WTC11 (cell line): ENCODE data around the gene ANGPTL2. TPM values are rescaled to one million over a fixed set of nuclear protein-coding genes. Genes with fewer than 3 reads are reported as not detected.

Experiments
- ATAC-seq: fragments of 200-7000 bp; cut with Tn5 transposase; 2 replicates; pipeline ENCODE4 v1.10.0; 2021; ENCODE audit warnings: mild to moderate bottlenecking, moderate library complexity
- CTCF ChIA-PET: fragments of 300-600 bp; sonication (Branson Sonifier 250); formaldehyde crosslinking; loops from one replicate; lab custom pipeline; 2021; ENCODE audit warnings: antibody characterized with exemption; lab: Charles Lee
- POLR2A ChIA-PET: fragments of 350-600 bp; sonication (Branson Sonifier 250); formaldehyde crosslinking; loops from one replicate; lab custom pipeline; 2021; ENCODE audit warnings: antibody characterized with exemption; lab: Charles Lee
- DNase-seq: peaks from one replicate; pipeline ENCODE4 v3.0.0; 2021; ENCODE audit warnings: low spot score
- H3K27ac Mint-ChIP-seq: 2 replicates; pipeline ENCODE4 v1.8.0; 2021; ENCODE audit warnings: mixed read lengths
- H3K27me3 Mint-ChIP-seq: 2 replicates; pipeline ENCODE4 v1.8.0; 2021; ENCODE audit warnings: low read depth, mild to moderate bottlenecking, moderate library complexity, mixed read lengths
- H3K36me3 Mint-ChIP-seq: 2 replicates; pipeline ENCODE4 v1.8.0; 2021; ENCODE audit warnings: mixed read lengths
- H3K4me1 Mint-ChIP-seq: 2 replicates; pipeline ENCODE4 v1.8.0; 2022; ENCODE audit warnings: mixed read lengths
- H3K4me3 Mint-ChIP-seq: 2 replicates; pipeline ENCODE4 v1.8.0; 2021; ENCODE audit warnings: mild to moderate bottlenecking, moderate library complexity, mixed read lengths
- H3K9me3 Mint-ChIP-seq: 2 replicates; pipeline ENCODE4 v1.8.0; 2021; ENCODE audit warnings: mixed read lengths
- CREM ChIP-seq: sonication (generic); formaldehyde crosslinking; IDR thresholded peaks from 2 replicates; pipeline ENCODE4 v1.8.1; 2022; ENCODE audit warnings: mild to moderate bottlenecking, missing genetic modification reagents, moderate library complexity
- GTF2I ChIP-seq: fragments of 250-450 bp; sonication (Bioruptor Pico); conservative IDR thresholded peaks from 2 replicates; pipeline ENCODE4 v1.4.0; 2021; ENCODE audit warnings: mild to moderate bottlenecking
- HMGA2 ChIP-seq: fragments of 250-450 bp; sonication (Bioruptor Pico); IDR thresholded peaks from 2 replicates; pipeline ENCODE4 v1.4.0; 2021; ENCODE audit warnings: mild to moderate bottlenecking, moderate library complexity
- NR1H2 ChIP-seq: sonication (generic); formaldehyde crosslinking; IDR thresholded peaks from 2 replicates; pipeline ENCODE4 v1.9.0; 2021; ENCODE audit warnings: mild to moderate bottlenecking, moderate library complexity, missing genetic modification reagents
- PRRX2 ChIP-seq: fragments of 250-450 bp; sonication (Bioruptor Pico); IDR thresholded peaks from 2 replicates; pipeline ENCODE4 v1.8.0; 2021; ENCODE audit warnings: mild to moderate bottlenecking
- SMAD4 ChIP-seq: sonication (generic); formaldehyde crosslinking; IDR thresholded peaks from 2 replicates; pipeline ENCODE4 v1.8.0; 2022; ENCODE audit warnings: mild to moderate bottlenecking, missing genetic modification reagents
- ZNF121 ChIP-seq: sonication (generic); formaldehyde crosslinking; IDR thresholded peaks from 2 replicates; pipeline ENCODE4 v1.8.0; 2023; ENCODE audit warnings: missing genetic modification reagents
- ZNF317 ChIP-seq: sonication (generic); formaldehyde crosslinking; IDR thresholded peaks from 2 replicates; pipeline ENCODE4 v1.8.1; 2023; ENCODE audit warnings: low read depth, mild to moderate bottlenecking, moderate library complexity, missing genetic modification reagents, borderline replicate concordance
- ZNF423 ChIP-seq: fragments of 250-450 bp; sonication (Bioruptor Pico); IDR thresholded peaks from 2 replicates; pipeline ENCODE4 v2.1.2; 2022; ENCODE audit warnings: mild to moderate bottlenecking, moderate library complexity
- ZNF671 ChIP-seq: fragments of 250-450 bp; sonication (Bioruptor Pico); IDR thresholded peaks from 2 replicates; pipeline ENCODE4 v1.8.0; 2021; ENCODE audit warnings: mild to moderate bottlenecking
- total RNA-seq: library from RNA; stranded (reverse); gene quantifications from 3 replicates; pipeline ENCODE4 v1.2.3, GENCODE V29; 2021
- TF ChIP-seq, protein P1 (sequence below): fragments of 250-450 bp; sonication (Bioruptor Pico); IDR thresholded peaks from 2 replicates; pipeline ENCODE4 v1.9.0; 2021; ENCODE audit warnings: mild to moderate bottlenecking, borderline replicate concordance
- TF ChIP-seq, protein P2 (sequence below): sonication (generic); formaldehyde crosslinking; IDR thresholded peaks from 2 replicates; pipeline ENCODE4 v1.8.0; 2022; ENCODE audit warnings: missing genetic modification reagents
- TF ChIP-seq, protein P3 (sequence below): sonication (generic); formaldehyde crosslinking; IDR thresholded peaks from 2 replicates; pipeline ENCODE4 v1.8.1; 2022; ENCODE audit warnings: low read depth, missing genetic modification reagents, borderline replicate concordance
- TF ChIP-seq, protein P4 (sequence below): sonication (generic); formaldehyde crosslinking; IDR thresholded peaks from 2 replicates; pipeline ENCODE4 v1.8.1; 2023; ENCODE audit warnings: mild to moderate bottlenecking, missing genetic modification reagents, moderate library complexity
- TF ChIP-seq, protein P5 (sequence below): sonication (generic); formaldehyde crosslinking; IDR thresholded peaks from 2 replicates; pipeline ENCODE4 v1.8.0; 2022; ENCODE audit warnings: mild to moderate bottlenecking, missing genetic modification reagents
- TF ChIP-seq, protein P6 (sequence below): fragments of 250-450 bp; sonication (Bioruptor Pico); IDR thresholded peaks from 2 replicates; pipeline ENCODE4 v1.8.0; 2021; ENCODE audit warnings: mild to moderate bottlenecking

Gene ANGPTL2
- total RNA-seq, 1 experiment from 2014 or later = 4.5 TPM

DNA sequence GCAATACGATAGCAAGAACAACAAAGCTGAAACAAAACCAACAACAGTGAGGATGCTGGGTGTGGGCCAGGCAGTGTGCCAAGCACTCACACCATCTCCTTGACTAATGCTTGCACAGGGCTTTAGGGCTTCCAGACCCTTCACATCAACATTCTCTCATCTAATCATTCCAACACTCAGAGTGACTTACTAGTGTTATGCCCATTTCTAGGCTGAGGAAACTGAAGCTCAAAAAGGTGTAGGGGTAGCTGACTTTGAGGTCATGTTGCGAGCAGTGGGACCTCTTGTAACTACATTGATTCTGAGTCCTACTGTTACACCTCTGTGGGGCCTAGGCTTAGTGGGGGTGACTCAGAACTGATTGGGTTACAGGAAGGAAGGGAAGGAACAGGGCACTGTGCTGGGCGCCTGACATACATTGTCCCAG lies 9.7 kb downstream of the ANGPTL2 start:
- no peaks in the 10 kb centered on the region for H3K9me3 Mint-ChIP-seq
- H3K27me3 Mint-ChIP-seq = no peaks in the 10 kb centered on the region
- peaks cover 30% of the 10 kb centered on the region for H3K4me1 Mint-ChIP-seq
- H3K4me3 Mint-ChIP-seq = no peak overlapping the region
- ATAC-seq = no peak
- POLR2A ChIA-PET = interaction anchor here (0.5 to 2.0 kb wide), 5 partner anchors 8 to 238 kb away, joined by 3 to 11 read pairs (median 4); partner anchors contain the start of gene ANGPTL2
- CTCF ChIA-PET = interaction anchor here (1.0 to 2.5 kb wide), 7 partner anchors 9 to 172 kb away, joined by 3 to 15 read pairs (median 6); partner anchors contain the start of gene ANGPTL2
- TF ChIP-seq, protein P1, sequence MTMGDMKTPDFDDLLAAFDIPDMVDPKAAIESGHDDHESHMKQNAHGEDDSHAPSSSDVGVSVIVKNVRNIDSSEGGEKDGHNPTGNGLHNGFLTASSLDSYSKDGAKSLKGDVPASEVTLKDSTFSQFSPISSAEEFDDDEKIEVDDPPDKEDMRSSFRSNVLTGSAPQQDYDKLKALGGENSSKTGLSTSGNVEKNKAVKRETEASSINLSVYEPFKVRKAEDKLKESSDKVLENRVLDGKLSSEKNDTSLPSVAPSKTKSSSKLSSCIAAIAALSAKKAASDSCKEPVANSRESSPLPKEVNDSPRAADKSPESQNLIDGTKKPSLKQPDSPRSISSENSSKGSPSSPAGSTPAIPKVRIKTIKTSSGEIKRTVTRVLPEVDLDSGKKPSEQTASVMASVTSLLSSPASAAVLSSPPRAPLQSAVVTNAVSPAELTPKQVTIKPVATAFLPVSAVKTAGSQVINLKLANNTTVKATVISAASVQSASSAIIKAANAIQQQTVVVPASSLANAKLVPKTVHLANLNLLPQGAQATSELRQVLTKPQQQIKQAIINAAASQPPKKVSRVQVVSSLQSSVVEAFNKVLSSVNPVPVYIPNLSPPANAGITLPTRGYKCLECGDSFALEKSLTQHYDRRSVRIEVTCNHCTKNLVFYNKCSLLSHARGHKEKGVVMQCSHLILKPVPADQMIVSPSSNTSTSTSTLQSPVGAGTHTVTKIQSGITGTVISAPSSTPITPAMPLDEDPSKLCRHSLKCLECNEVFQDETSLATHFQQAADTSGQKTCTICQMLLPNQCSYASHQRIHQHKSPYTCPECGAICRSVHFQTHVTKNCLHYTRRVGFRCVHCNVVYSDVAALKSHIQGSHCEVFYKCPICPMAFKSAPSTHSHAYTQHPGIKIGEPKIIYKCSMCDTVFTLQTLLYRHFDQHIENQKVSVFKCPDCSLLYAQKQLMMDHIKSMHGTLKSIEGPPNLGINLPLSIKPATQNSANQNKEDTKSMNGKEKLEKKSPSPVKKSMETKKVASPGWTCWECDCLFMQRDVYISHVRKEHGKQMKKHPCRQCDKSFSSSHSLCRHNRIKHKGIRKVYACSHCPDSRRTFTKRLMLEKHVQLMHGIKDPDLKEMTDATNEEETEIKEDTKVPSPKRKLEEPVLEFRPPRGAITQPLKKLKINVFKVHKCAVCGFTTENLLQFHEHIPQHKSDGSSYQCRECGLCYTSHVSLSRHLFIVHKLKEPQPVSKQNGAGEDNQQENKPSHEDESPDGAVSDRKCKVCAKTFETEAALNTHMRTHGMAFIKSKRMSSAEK = no peak
- TF ChIP-seq ZNF671 (CRISPR knock-in tag) (no peak), HMGA2 (CRISPR knock-in tag) (no peak), ZNF121 (CRISPR knock-in tag) (no peak), NR1H2 (no peak), PRRX2 (no peak), GTF2I (CRISPR knock-in tag) (no peak)
- TF ChIP-seq, protein P2, sequence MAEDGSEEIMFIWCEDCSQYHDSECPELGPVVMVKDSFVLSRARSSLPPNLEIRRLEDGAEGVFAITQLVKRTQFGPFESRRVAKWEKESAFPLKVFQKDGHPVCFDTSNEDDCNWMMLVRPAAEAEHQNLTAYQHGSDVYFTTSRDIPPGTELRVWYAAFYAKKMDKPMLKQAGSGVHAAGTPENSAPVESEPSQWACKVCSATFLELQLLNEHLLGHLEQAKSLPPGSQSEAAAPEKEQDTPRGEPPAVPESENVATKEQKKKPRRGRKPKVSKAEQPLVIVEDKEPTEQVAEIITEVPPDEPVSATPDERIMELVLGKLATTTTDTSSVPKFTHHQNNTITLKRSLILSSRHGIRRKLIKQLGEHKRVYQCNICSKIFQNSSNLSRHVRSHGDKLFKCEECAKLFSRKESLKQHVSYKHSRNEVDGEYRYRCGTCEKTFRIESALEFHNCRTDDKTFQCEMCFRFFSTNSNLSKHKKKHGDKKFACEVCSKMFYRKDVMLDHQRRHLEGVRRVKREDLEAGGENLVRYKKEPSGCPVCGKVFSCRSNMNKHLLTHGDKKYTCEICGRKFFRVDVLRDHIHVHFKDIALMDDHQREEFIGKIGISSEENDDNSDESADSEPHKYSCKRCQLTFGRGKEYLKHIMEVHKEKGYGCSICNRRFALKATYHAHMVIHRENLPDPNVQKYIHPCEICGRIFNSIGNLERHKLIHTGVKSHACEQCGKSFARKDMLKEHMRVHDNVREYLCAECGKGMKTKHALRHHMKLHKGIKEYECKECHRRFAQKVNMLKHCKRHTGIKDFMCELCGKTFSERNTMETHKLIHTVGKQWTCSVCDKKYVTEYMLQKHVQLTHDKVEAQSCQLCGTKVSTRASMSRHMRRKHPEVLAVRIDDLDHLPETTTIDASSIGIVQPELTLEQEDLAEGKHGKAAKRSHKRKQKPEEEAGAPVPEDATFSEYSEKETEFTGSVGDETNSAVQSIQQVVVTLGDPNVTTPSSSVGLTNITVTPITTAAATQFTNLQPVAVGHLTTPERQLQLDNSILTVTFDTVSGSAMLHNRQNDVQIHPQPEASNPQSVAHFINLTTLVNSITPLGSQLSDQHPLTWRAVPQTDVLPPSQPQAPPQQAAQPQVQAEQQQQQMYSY (CRISPR knock-in tag) = no peak
- TF ChIP-seq, protein P3, sequence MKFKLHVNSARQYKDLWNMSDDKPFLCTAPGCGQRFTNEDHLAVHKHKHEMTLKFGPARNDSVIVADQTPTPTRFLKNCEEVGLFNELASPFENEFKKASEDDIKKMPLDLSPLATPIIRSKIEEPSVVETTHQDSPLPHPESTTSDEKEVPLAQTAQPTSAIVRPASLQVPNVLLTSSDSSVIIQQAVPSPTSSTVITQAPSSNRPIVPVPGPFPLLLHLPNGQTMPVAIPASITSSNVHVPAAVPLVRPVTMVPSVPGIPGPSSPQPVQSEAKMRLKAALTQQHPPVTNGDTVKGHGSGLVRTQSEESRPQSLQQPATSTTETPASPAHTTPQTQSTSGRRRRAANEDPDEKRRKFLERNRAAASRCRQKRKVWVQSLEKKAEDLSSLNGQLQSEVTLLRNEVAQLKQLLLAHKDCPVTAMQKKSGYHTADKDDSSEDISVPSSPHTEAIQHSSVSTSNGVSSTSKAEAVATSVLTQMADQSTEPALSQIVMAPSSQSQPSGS (CRISPR knock-in tag) = no peak
- TF ChIP-seq, protein P4, sequence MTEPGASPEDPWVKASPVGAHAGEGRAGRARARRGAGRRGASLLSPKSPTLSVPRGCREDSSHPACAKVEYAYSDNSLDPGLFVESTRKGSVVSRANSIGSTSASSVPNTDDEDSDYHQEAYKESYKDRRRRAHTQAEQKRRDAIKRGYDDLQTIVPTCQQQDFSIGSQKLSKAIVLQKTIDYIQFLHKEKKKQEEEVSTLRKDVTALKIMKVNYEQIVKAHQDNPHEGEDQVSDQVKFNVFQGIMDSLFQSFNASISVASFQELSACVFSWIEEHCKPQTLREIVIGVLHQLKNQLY = no peak
- TF ChIP-seq, protein P5, sequence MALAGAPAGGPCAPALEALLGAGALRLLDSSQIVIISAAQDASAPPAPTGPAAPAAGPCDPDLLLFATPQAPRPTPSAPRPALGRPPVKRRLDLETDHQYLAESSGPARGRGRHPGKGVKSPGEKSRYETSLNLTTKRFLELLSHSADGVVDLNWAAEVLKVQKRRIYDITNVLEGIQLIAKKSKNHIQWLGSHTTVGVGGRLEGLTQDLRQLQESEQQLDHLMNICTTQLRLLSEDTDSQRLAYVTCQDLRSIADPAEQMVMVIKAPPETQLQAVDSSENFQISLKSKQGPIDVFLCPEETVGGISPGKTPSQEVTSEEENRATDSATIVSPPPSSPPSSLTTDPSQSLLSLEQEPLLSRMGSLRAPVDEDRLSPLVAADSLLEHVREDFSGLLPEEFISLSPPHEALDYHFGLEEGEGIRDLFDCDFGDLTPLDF (CRISPR knock-in tag) = no peak
- TF ChIP-seq, protein P6, sequence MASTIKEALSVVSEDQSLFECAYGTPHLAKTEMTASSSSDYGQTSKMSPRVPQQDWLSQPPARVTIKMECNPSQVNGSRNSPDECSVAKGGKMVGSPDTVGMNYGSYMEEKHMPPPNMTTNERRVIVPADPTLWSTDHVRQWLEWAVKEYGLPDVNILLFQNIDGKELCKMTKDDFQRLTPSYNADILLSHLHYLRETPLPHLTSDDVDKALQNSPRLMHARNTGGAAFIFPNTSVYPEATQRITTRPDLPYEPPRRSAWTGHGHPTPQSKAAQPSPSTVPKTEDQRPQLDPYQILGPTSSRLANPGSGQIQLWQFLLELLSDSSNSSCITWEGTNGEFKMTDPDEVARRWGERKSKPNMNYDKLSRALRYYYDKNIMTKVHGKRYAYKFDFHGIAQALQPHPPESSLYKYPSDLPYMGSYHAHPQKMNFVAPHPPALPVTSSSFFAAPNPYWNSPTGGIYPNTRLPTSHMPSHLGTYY = no peak
- H3K36me3 Mint-ChIP-seq = no peaks in the 10 kb centered on the region
- no peak for DNase-seq
- H3K27ac Mint-ChIP-seq = peak overlapping the region; percentile 96

DNA sequence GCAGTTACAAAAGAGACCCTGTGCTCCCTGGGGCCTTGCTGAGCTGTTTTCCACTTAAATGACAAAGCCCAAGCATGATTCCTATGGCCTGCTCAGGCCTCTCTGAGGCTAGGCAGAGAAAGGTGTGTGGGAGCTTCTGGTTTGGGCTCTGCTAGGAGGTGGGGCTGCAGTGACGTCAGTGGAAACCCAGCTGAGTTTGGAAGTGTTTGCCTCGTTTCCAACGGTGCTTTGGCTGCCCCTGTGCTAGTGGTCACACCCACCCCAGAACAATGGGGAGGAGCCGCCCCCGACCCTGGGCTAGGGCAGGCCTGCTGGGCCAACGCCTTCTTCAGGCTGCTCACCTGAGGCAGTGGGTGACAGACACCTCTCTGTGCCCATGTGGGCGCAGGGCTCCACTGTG lies 10.4 kb downstream of the ANGPTL2 start:
- Mint-ChIP-seq H3K4me1 (peaks cover 26% of the 10 kb centered on the region), H3K36me3 (no peaks in the 10 kb centered on the region), H3K27me3 (no peaks in the 10 kb centered on the region), H3K27ac (peak overlapping the region; percentile 96), H3K4me3 (no peak overlapping the region), H3K9me3 (no peaks in the 10 kb centered on the region)
- TF ChIP-seq ZNF317 (CRISPR knock-in tag) (no peak), SMAD4 (no peak), ZNF423 (CRISPR knock-in tag) (peak; percentile 75), CREM (peak; percentile 59; the same call in 1 of the 2 replicates)
- ChIA-PET CTCF (interaction anchor here (0.6 to 2.5 kb wide), 14 partner anchors 10 to 379 kb away, joined by 3 to 15 read pairs (median 4); partner anchors contain the start of gene ANGPTL2), POLR2A (interaction anchor here (0.5 to 2.0 kb wide), 5 partner anchors 8 to 237 kb away, joined by 3 to 11 read pairs (median 3); partner anchors contain the start of gene ANGPTL2)
- ATAC-seq (peak; percentile 96), DNase-seq (peak; percentile 92)
